Stimulated activated CD8-positive, alpha-beta memory T cell treated with anti-CD3 and anti-CD28 coated beads, Interleukin-12 subunit alpha, Interleukin-12 subunit beta, amount 100 ng/mL, for 4 hours (primary cell): ENCODE measurements around the gene ALB.

Source experiments
- DNase-seq: peaks from one replicate; pipeline ENCODE4 v3.0.0-alpha.2; 2020; ENCODE audit warnings: low read depth

The ALB gene

GRCh38 chr4:73409012-73409862, 5.2 kb downstream of the ALB start:
- DNase-seq, result no peak

GRCh38 chr4:73409978-73410548, 6.0 kb downstream of the ALB start:
- DNase-seq, result no peak

DNA sequence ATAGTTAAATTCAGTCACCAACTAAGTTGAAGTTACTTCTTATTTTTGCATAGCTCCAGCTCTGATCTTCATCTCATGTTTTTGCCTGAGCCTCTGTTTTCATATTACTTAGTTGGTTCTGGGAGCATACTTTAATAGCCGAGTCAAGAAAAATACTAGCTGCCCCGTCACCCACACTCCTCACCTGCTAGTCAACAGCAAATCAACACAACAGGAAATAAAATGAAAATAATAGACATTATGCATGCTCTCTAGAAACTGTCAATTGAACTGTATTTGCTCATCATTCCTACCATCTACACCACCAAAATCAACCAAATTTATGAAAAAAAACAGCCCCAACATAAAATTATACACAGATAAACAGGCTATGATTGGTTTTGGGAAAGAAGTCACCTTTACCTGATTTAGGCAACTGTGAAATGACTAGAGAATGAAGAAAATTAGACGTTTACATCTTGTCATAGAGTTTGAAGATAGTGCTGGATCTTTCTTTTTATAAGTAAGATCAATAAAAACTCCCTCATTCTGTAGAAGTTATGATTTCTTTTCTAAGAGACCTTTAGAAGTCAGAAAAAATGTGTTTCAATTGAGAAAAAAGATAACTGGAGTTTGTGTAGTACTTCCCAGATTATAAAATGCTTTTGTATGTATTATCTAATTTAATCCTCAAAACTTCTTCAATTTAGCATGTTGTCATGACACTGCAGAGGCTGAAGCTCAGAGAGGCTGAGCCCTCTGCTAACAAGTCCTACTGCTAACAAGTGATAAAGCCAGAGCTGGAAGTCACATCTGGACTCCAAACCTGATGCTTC, 7.0 kb downstream of the ALB start:
- no peak for DNase-seq

DNA sequence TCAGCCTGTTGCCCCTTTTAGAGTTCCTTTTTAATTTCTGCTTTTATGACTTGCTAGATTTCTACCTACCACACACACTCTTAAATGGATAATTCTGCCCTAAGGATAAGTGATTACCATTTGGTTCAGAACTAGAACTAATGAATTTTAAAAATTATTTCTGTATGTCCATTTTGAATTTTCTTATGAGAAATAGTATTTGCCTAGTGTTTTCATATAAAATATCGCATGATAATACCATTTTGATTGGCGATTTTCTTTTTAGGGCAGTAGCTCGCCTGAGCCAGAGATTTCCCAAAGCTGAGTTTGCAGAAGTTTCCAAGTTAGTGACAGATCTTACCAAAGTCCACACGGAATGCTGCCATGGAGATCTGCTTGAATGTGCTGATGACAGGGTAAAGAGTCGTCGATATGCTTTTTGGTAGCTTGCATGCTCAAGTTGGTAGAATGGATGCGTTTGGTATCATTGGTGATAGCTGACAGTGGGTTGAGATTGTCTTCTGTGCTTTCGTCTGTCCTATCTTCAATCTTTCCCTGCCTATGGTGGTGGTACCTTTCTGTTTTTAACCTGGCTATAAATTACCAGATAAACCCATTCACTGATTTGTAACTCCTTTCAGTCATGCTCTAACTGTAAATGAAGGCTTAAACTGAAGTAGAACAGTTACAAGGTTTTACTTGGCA, 7.8 kb downstream of the ALB start:
- DNase-seq, result no peak

DNA sequence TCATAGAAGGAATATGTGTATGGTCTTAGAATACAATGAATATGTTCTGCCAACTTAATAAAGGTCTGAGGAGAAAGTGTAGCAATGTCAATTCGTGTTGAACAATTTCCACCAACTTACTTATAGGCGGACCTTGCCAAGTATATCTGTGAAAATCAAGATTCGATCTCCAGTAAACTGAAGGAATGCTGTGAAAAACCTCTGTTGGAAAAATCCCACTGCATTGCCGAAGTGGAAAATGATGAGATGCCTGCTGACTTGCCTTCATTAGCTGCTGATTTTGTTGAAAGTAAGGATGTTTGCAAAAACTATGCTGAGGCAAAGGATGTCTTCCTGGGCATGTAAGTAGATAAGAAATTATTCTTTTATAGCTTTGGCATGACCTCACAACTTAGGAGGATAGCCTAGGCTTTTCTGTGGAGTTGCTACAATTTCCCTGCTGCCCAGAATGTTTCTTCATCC, 9.2 kb downstream of the ALB start:
- no peak for DNase-seq

DNA sequence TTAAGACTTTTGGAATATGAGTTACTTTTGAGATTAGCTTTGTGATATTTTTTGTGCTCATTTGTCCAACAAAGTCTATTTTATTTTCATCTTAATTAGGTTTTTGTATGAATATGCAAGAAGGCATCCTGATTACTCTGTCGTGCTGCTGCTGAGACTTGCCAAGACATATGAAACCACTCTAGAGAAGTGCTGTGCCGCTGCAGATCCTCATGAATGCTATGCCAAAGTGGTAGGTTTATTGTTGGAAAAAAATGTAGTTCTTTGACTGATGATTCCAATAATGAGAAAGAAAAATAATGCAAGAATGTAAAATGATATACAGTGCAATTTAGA, 10.8 kb downstream of the ALB start:
- DNase-seq, result no peak

GRCh38 chr4:73415807-73416238, 11.7 kb downstream of the ALB start:
- no peak for DNase-seq

DNA sequence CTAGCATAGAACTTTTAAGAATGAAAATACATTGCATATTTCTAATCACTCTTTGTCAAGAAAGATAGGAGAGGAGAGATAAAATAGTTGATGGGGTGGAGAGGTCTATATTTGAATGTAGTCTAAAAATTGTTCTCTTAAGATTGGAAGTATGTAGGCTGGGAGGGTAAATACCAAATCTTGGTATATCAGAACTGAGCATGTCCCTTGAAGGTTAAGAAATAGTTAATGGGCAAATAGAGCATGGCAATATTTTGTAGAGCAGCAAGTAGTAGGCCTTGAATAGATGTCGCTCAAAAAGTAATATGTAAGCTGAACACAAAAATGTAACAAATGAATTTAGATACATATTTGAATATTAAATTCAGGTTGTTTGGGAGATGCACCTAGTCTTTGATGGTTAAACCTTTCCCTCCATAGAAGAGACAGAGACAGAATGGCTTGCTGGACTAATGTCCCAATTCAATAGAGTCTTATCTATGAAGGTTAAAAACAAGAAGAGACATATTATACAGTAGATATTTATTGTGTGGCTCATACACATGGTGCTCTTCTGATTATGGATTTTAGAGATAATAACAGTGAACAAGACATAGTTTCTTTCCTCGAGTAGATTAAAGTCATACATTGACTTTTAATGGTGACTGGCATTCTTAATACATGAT, 12.5 kb downstream of the ALB start:
- no peak for DNase-seq

GRCh38 chr4:73417342-73417741, 13.3 kb downstream of the ALB start:
- no peak for DNase-seq

DNA sequence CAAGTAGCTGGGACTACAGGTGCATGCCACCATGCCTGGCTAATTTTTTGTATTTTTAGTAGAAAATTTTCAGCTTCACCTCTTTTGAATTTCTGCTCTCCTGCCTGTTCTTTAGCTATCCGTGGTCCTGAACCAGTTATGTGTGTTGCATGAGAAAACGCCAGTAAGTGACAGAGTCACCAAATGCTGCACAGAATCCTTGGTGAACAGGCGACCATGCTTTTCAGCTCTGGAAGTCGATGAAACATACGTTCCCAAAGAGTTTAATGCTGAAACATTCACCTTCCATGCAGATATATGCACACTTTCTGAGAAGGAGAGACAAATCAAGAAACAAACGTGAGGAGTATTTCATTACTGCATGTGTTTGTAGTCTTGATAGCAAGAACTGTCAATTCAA, 13.9 kb downstream of the ALB start:
- DNase-seq, result no peak

DNA sequence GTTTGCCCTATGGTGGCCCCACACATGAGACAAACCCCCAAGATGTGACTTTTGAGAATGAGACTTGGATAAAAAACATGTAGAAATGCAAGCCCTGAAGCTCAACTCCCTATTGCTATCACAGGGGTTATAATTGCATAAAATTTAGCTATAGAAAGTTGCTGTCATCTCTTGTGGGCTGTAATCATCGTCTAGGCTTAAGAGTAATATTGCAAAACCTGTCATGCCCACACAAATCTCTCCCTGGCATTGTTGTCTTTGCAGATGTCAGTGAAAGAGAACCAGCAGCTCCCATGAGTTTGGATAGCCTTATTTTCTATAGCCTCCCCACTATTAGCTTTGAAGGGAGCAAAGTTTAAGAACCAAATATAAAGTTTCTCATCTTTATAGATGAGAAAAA, 14.6 kb downstream of the ALB start:
- no peak for DNase-seq

GRCh38 chr4:73419106-73420038, 15.3 kb downstream of the ALB start:
- DNase-seq, result no peak

- DNase-seq, result no peak
Observed at GRCh38 chr4:73420615-73421014, 16.5 kb downstream of the ALB start.

DNA sequence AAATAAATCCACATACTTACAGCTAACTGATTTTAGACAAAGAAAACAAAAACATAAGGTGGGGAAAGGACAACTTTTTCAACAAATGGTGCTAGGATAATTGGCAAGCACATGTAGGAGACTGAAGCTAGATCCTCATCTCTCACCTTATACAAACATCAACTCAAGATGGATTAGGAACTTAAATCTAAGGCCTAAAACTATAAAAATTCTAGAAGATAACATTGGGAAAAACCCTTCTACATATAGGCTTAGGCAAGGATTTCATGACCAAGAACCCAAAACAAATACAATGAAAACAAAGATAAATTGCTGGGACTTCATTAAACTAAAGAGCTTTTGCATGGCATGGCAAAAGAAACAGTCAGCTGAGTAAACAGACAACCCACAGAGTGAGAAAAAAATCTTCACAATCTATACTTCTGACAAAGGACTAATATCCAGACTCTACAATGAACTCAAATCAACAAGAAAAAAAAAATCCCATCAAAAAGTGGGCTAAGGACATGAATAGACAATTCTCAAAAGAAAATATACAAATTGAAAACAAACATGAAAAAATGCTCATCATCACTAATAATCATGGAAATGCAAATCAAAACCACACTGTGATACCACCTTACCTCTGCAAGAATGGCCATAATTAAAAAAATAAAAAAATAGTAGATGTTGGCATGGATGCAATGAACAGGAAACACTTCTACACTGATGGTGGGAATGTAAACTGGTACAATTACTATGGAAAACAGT, 17.8 kb downstream of the ALB start:
- DNase-seq, result no peak

DNA sequence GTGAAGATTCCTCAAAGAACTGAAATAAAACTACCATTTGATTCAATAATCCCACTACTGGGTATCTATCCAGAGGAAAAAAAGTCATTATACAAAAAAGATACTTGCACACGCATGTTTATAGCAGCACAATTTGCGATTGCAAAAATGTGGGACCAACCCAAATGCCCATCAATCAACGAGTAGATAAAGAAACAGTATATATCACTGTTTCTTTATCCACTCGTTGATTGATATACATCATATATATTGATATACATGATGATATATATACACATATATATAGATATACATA, 18.3 kb downstream of the ALB start:
- DNase-seq, result no peak

DNA sequence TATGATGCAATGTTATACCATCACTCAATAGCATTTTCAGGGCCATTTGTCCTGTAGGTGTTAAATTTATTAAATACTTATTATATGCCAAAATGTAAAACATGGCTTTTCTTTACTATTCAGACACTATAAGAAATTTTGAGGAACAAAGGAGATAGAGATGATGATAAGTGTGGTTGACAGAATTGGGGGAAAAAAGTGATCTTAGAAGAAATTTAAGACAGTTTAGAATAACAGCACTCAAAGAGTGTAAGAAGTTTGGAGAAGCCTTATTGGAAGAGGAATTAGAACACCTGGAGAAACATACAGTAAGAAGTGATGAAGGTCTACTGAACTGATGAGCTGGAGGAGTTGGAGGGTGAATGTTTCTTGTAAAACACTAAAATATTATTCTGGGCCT, 19.1 kb downstream of the ALB start:
- DNase-seq, result no peak

DNA sequence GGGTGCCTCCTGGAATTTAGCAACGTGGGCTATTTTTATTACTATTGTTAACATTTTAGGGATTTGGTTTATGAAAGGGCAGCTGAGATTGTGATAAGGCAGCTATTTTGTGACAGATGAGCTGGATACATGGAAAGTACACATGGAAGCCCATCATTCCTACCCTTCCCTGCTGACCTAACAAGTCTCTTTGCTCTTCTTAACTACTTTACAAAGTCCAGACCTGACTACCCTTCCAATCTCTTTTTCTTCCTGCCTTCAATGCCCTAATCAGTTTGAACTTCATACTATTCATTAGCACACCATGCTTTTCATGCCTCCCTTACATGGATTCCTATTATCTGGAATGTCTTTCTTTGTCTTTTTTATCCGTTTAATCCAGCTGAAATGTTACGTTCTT, 22.6 kb downstream of the ALB start:
- DNase-seq, result no peak

DNA sequence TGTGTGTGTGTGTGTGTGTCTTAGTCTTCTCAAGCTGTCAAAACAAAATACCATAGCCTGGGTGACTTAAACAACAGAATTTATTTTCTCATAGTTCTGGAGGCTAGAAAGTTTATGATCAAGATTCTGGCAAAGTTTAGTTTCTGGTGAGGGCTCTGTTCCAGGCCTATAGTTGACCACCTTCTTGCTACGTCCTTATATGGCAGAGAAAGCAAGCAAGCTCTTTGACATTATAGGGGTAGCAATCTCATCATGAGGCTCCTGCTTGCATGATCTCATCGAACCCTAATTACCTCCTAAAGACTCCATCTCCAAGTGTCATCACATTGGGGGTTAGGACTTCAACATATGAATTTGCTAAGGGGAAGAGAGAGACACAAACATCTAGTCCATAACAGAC, 25.0 kb downstream of the ALB start:
- no peak for DNase-seq

DNA sequence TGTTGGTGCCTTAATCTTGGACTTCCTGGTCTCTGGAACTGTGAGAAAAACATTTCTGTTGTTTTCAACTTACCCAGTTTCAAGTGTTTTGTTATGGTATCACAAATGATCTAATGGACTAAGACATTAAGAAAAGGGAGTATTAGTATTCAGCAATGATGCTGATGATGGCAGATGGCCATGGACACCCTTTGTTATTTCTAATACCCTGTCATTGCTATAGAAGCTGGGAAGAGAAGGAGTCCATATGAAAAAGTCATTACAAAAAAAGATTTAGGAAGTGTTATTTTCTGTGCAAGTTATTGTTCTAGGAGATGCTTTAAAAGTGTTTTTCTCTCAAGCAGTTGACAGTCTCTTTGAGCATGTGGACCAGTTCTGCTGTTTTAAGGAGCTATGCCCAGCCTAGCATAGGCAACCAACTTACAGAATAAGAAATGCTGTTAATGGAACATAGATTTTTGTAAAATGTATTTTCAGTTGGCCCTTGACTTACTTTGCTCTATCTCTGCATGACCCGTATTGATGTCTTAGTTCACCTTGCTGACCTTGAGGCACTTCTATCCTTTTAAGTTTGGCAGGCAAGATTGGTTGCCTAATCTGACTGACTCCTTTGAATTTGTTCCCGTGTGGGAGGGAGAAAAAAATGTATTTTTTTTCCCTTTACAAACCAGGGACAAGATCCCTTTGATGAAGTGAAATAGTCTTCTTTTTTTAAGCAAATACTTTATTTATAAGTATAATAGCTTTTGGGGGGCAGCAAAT, 25.9 kb downstream of the ALB start:
- no peak for DNase-seq

DNA sequence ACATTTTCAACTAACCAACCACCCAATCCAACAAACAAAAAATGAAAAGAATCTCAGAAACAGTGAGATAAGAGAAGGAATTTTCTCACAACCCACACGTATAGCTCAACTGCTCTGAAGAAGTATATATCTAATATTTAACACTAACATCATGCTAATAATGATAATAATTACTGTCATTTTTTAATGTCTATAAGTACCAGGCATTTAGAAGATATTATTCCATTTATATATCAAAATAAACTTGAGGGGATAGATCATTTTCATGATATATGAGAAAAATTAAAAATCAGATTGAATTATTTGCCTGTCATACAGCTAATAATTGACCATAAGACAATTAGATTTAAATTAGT, 27.7 kb downstream of the ALB start:
- no peak for DNase-seq
